ENCODE results near the gene ITGA4. TPM values are rescaled to one million over a fixed set of nuclear protein-coding genes. Genes with fewer than 3 reads are reported as not detected.

Gene ITGA4
- total and polyA plus RNA-seq, 9 of the 15 experiments (the other 6 are each of a cell fraction or from before 2014, with no cell fraction given): 0.06 to 0.81 (median 0.27) TPM

DNA sequence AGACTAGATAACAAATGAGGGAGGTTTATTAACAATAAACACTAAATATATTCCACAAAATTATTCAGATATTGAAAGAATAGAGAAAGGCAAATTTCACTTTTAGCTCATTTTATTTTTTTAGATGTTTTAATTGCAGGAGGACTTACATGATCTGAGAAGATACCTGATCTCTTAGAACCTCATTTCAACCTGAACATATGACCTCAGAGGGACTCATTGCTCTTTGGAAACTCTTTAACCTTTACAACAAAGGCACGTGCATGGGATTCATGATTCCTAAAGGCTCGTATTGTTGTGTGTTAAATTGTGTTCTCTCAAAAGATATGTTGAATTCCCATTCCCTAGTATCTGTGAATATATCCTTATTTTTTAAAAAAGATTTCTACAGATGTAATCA is 35.7 kb upstream of the ITGA4 start:
- DNase-seq (ENCODE audit: extremely low read depth in 1 of 4, low spot score in 3 of 4): no peak
- no peaks in the 10 kb centered on the region for H3K27me3 ChIP-seq (ENCODE audit: control insufficient read depth in 2 of 2, insufficient read depth in 2 of 2, low read length in 2 of 2)
- 0% methylated on average over 2 of the region's 2 CpGs for WGBS (ENCODE audit: insufficient coverage, low coverage, missing lambda C conversion rate)
- BruUV-seq (replicated peaks): no TSS peak
- no peak overlapping the region for H3K4me2 ChIP-seq (ENCODE audit: insufficient read depth, low read length)
- no peak overlapping the region for H3K9ac ChIP-seq (ENCODE audit: insufficient read depth in 1 of 2, low read depth in 2 of 2, low read length in 2 of 2)
- H3K27ac ChIP-seq (ENCODE audit: extremely low read depth, low read depth, low read length): no peak overlapping the region
- CTCF ChIA-PET (ENCODE audit: low intra/inter-chr PET ratio): no interaction called here
- intact Hi-C loops (cut with micrococcal nuclease): no loop called here
- in situ Hi-C loops (cut with MboI): no loop called here
- H3K9me3 ChIP-seq (replicated peaks; ENCODE audit: control insufficient read depth, insufficient read depth, low read depth, low read length): no peaks in the 10 kb centered on the region
- no peaks in the 10 kb centered on the region for H3K36me3 ChIP-seq (ENCODE audit: control insufficient read depth, insufficient read depth, low read length)
- TF ChIP-seq, protein P1, sequence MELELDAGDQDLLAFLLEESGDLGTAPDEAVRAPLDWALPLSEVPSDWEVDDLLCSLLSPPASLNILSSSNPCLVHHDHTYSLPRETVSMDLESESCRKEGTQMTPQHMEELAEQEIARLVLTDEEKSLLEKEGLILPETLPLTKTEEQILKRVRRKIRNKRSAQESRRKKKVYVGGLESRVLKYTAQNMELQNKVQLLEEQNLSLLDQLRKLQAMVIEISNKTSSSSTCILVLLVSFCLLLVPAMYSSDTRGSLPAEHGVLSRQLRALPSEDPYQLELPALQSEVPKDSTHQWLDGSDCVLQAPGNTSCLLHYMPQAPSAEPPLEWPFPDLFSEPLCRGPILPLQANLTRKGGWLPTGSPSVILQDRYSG (tag; conservative IDR thresholded peaks at IDR 0.05; ENCODE audit: low read depth): no peak
- no peak for TF ChIP-seq ZNF717 (CRISPR knock-in tag; IDR thresholded peaks at IDR 0.05)
- TF ChIP-seq, protein P2, sequence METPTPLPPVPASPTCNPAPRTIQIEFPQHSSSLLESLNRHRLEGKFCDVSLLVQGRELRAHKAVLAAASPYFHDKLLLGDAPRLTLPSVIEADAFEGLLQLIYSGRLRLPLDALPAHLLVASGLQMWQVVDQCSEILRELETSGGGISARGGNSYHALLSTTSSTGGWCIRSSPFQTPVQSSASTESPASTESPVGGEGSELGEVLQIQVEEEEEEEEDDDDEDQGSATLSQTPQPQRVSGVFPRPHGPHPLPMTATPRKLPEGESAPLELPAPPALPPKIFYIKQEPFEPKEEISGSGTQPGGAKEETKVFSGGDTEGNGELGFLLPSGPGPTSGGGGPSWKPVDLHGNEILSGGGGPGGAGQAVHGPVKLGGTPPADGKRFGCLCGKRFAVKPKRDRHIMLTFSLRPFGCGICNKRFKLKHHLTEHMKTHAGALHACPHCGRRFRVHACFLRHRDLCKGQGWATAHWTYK (CRISPR knock-in tag; IDR thresholded peaks at IDR 0.05): no peak
- TF ChIP-seq LARP7 (IDR thresholded peaks at IDR 0.05): no peak
- TF ChIP-seq LCOR (CRISPR knock-in tag; IDR thresholded peaks at IDR 0.05): no peak
- TF ChIP-seq CREM (IDR thresholded peaks at IDR 0.05; ENCODE audit: low read depth): no peak
- TF ChIP-seq RNF2 (IDR thresholded peaks at IDR 0.05): no peak
- no peak for TF ChIP-seq PREB (CRISPR knock-in tag; IDR thresholded peaks at IDR 0.05)
- TF ChIP-seq ID3 (CRISPR knock-in tag; IDR thresholded peaks at IDR 0.05): no peak
- TF ChIP-seq ID3 (tag; IDR thresholded peaks at IDR 0.05): no peak
- no peak for TF ChIP-seq NR0B1 (IDR thresholded peaks at IDR 0.05; ENCODE audit: partially characterized antibody)
- TF ChIP-seq ZNF282 (CRISPR knock-in tag; IDR thresholded peaks at IDR 0.05): no peak
- no peak overlapping the region for H2AFZ ChIP-seq (ENCODE audit: low read depth, low read length)
- FAIRE-seq: no peak
- H3K79me2 ChIP-seq (ENCODE audit: control insufficient read depth, insufficient read depth, low read length): no peaks in the 10 kb centered on the region
- H3K4me1 ChIP-seq (replicated peaks in 1 of 2; ENCODE audit: control insufficient read depth in 2 of 2, insufficient read depth in 2 of 2, low read length in 2 of 2): no peaks in the 10 kb centered on the region
- ATAC-seq: no peak
- H4K20me1 ChIP-seq (replicated peaks; ENCODE audit: control insufficient read depth, insufficient read depth, low read length): no peaks in the 10 kb centered on the region
- no peaks in the 10 kb centered on the region for H3K9me1 ChIP-seq (ENCODE audit: control insufficient read depth, insufficient read depth, low read length)
- POLR2A ChIA-PET: no interaction called here
- H3K4me3 ChIP-seq: no peak overlapping the region

Measured in K562 (cell line).